Activated T-cell treated with anti-CD3 and anti-CD28 coated beads for 1 hour (primary cell): Measurements from ENCODE around the gene TCEAL9.
"Not testable (repeated sequence)": the region's sequence is repeated elsewhere in the genome, so short reads cannot be mapped to it uniquely, and the experiment has no call there.

Experiments
- DNase-seq: peaks from one replicate; pipeline ENCODE4 v3.0.0-alpha.2; 2020; ENCODE audit warnings: low read depth

Gene TCEAL9

GRCh38 chrX:103373581-103373980 lies 17.3 kb downstream of the TCEAL9 start:
- DNase-seq = no peak

- DNase-seq = peak; percentile 3
Observed at GRCh38 chrX:103376118-103376978, 20.0 kb downstream of the TCEAL9 start, which contains the start of gene BEX3. Gene BEX3 (plus strand): TSS chrX:103376538. CDS start chrX:103377522, 984 bp downstream.

GRCh38 chrX:103376979-103377324 lies 20.6 kb downstream of the TCEAL9 start:
- DNase-seq = no peak

GRCh38 chrX:103378990-103379389 lies 22.7 kb downstream of the TCEAL9 start:
- no peak for DNase-seq

GRCh38 chrX:103382877-103383276 lies 26.6 kb downstream of the TCEAL9 start:
- DNase-seq = no peak

- DNase-seq = no peak
Observed at GRCh38 chrX:103384672-103385071, 28.4 kb downstream of the TCEAL9 start.

GRCh38 chrX:103385283-103385830 lies 29.1 kb downstream of the TCEAL9 start:
- DNase-seq = not testable (repeated sequence)

- DNase-seq = no peak
Observed at GRCh38 chrX:103386332-103386731, 30.0 kb downstream of the TCEAL9 start.

GRCh38 chrX:103393487-103393886 lies 37.2 kb downstream of the TCEAL9 start:
- no peak for DNase-seq

- DNase-seq = no peak
Observed at GRCh38 chrX:103396186-103396585, 39.9 kb downstream of the TCEAL9 start.

GRCh38 chrX:103396660-103397059 lies 40.4 kb downstream of the TCEAL9 start:
- no peak for DNase-seq

- no peak for DNase-seq
Observed at GRCh38 chrX:103397707-103398106, 41.4 kb downstream of the TCEAL9 start.

GRCh38 chrX:103398421-103398864 lies 42.1 kb downstream of the TCEAL9 start:
- DNase-seq = no peak

GRCh38 chrX:103399744-103400143 lies 43.4 kb downstream of the TCEAL9 start:
- DNase-seq = no peak

- no peak for DNase-seq
Observed at GRCh38 chrX:103400931-103401330, 44.6 kb downstream of the TCEAL9 start.

- no peak for DNase-seq
Observed at GRCh38 chrX:103404231-103405008, 48.1 kb downstream of the TCEAL9 start.

GRCh38 chrX:103405009-103405333 lies 48.7 kb downstream of the TCEAL9 start:
- no peak for DNase-seq

GRCh38 chrX:103406256-103406655 lies 50.0 kb downstream of the TCEAL9 start:
- no peak for DNase-seq

GRCh38 chrX:103407776-103408175 lies 51.5 kb downstream of the TCEAL9 start:
- DNase-seq = no peak
